ENCODE data around the gene STUB1.

The STUB1 gene

DNA sequence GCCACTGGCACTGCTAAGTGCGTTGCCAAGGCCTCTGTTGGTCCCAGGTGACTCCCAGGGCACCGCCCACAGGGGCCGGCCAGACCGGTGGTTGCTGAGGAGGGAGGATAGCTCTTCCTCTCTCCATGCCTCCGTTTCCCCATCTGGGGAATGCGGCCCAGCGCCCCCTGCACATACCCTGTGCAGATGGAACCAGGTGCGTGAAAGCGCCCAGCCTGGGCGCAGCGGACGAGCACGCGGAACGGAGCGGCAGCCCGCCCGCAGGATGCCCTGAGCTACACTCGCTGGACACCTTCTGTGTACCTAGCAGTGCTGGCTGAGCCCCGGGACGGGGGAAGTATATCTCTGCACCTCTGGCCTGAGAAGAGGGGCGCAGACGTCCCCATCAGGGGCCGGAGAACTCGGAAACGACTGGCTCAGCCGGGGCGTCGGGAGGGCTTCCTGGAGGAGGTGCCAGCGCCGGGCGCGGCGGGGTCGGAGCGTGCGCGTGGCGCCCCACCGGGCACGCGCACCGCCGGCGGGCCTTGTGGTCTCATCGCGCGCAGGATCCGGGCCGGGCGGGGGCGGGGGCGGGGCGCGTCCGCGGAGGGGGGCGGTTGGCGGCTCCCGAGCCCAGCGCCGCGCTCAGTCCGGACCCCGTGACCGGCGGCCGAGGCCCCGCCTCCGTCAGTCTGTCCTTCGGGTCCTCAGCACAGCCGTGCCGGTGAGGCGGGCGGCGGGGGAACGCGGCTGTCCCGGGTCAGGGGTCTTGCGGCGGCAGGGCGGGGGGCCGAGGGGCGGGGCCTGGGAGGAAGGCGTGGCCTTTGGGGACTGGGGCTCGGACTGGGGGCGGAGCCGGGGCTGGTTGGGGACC lies 46.5 kb downstream of the STUB1 start, which contains the start of the genes CCDC78 and HAGHL:
Gene CCDC78, minus strand, starts transcription at position 6 of the 853 bp plus-strand sequence. CDS start 76 bp downstream, outside the sequence.
Gene HAGHL, plus strand, starts transcription at position 669 of the 853 bp plus-strand sequence. CDS start 404 bp downstream, outside the sequence.
- peak; percentile 69 for DNase-seq

DNA sequence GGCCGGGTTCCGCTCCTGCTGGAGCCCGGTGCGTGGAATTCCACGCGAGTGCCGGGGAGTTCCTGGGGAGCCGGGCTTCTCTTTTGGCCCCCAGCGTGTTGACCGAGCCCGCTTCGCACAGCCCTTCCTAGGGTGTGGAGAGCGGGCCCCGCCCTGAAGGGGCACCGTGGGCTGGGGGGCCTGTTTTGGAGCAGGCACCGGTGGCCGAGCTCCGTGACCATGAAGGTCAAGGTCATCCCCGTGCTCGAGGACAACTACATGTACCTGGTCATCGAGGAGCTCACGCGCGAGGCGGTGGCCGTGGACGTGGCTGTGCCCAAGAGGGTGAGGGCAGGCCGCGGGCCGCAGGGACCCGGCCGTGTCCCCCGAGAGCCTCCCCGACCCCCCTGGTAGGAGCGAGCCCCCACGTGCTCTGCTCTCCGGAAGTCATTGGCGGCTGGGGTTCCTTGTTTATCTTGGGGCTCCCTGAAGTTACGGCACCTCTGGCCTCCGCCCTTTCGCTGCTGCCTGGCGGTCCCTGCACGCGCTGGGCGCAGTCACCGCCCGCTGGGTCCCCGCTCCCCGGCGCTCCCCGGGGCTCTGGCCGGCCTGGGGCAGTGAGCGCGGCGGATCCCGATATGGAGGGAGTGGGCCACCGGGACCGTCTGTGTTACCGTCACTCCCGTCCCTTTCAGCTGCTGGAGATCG lies 47.2 kb downstream of the STUB1 start:
- DNase-seq, result no peak

DNA sequence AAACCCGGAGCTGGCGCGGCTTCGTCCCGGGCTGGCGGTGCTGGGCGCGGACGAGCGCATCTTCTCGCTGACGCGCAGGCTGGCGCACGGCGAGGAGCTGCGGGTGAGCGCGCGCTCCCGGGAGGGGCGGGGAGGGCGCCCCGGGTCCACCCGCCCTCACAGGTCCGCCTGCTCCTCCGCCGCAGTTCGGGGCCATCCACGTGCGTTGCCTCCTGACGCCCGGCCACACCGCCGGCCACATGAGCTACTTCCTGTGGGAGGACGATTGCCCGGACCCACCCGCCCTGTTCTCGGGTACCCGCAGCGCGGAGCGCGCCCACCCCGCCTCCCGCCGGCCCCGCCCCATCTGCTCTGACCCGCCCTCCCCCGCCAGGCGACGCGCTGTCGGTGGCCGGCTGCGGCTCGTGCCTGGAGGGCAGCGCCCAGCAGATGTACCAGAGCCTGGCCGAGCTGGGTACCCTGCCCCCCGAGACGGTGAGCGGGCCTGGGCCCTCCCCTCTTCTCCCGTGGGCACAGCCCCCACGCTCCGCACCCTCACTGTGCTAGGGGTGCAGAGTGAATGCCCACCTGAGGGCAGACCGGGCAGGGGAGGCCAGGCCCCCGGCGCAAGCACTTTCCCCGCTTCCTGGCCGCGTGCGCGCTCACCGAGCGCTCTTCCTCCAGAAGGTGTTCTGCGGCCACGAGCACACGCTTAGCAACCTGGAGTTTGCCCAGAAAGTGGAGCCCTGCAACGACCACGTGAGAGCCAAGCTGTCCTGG lies 48.1 kb downstream of the STUB1 start:
- DNase-seq, result peak; percentile 78

DNA sequence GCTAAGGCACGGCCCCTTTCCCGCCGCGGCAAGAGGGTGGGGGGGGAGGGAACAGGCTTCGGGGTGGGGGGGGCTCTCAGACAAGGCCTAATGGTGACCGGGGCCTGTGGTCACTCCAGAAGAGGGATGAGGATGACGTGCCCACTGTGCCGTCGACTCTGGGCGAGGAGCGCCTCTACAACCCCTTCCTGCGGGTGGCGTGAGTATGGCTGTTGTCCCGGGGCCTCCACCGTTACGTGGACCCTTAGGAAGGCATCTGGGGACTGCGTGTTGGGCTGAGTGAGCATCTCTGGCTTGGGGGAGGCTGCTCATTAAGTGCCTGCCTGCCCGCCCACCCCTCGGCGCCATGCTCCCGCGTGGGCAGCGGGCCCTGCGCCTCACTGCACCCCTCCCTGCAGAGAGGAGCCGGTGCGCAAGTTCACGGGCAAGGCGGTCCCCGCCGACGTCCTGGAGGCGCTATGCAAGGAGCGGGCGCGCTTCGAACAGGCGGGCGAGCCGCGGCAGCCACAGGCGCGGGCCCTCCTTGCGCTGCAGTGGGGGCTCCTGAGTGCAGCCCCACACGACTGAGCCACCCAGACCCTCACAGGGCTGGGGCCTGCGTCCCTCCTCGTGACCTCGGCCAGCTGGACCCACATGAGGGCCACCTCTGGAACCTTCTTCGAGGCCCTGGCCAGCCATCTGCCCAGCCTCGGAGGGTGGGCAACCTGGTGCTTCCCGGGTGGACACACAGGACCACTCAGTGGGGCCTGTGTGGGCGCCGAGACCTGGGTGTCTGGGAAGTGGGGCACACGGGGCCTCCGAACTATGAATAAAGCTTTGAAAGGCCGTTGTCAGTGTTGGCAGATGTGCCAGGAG lies 48.9 kb downstream of the STUB1 start:
- DNase-seq, result no peak

DNA sequence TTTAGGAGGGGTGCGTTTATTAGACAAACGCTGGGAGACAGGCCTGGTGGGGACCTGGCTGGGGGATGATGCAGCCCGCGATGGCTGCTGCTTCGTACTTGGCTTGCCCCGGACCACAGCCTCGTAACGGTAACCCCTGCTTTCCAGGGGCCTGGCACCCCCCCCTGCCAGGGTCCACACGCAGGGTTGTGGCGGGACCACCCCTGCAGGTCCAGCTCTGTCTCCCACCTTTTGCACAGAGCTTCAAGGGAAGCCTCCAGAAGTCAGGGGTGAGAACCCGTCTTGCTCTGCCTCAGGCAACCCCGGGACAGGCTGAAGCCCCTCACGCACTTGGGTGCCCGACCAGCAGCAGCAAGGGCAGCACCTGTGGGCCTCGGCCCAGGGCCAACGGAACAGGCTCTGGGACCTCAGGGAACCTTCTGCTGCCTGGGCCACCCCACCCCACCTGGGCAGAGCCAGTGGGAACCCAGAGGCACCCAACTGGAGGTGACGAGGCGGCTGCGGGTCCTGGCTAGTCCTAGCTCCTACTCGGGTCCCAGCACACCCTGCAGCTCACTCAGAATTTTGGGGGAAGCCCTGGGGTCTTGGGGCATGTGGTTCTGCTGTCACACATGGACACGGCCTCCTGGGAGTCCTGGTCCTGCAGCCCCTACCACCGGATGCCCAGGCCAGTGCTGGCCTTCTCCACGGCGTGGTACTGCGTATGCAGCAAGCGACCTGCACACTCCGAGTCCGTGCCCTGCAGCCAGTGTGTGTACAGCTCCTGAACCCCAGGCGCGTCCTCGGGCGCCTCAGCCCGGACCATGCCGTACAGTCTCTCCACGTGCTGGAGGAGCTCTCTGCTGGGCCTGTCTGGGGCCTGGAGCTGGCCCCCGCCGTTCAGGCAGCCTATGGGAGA lies 49.8 kb downstream of the STUB1 start:
- DNase-seq, result peak; percentile 20

DNA sequence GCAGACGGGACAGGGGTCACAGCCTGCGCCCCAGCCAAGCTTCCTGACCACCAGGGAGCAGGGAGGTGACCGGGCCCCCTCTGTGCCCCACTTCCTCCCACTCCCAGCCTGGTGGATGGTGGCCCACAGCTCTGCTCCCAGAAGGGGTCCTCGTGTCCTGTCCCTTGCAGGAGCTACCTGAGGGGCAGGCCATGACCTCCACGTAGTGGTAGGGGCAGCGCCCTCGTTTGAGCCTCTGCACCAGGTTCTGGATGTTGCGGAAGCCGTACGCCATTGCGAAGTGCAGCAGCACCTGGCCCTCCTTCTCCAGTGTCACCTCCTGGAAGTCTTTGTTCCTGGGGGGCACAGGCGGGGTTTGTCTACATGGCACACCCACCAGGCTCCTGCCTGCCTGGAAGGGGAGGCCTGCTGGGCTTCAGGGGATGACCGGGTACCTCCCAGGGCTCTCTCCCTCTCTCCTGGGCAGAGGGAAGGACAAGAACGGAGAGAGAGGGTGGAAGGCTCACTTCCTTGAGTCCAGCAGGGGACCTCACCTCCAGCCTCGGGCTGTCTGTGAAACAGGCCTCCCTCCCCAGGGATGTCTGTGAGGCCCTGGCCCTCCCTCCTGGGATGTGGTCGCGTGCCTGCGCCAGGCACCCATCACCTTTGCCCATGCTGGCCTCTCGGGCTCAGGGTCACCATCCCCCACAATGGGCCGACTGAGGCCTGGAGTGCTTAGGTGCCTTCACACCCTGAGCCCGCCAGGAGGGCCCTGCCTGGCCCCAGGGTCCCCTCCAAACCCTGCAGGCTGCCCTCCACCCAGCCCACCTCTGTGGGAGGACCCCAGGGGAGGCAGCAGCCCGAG lies 50.7 kb downstream of the STUB1 start:
- peak; percentile 21 for DNase-seq

DNA sequence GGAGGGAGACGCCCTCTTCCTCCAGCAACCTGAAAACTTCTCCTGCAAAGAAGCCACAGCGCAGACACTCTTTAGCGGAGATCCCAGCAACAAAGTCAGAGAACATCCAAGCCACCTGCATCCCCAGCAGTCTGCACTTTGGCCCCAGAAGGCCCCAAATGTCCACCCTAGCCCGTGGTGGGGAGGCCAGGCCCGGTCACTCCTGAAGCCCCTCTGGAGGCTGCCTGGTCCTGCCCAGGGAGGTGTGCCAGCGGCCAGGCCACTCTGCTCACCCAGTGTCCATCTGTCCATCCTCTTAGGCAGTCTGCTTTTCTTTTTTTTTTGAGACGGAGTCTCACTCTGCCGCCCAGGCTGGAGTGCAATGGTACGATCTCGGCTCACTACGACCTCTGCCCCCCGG lies 52.1 kb downstream of the STUB1 start:
- no peak for DNase-seq
